Keratinocyte (primary cell): ENCODE measurements around the gene PAFAH1B2. TPM values are rescaled to one million over a fixed set of nuclear protein-coding genes. Genes with fewer than 3 reads are reported as not detected.
"Not testable (repeated sequence)": the region's sequence is repeated elsewhere in the genome, so short reads cannot be mapped to it uniquely, and the experiment has no call there.

Experiments
- DNase-seq: peaks from one replicate; pipeline ENCODE4 v3.0.0-alpha.2; 2011; ENCODE audit warnings: low read depth, missing footprints, low spot score
- FAIRE-seq: peaks from 2 replicates; lab custom pipeline; 2011; peaks lifted over from hg19 to GRCh38; lab: Jason Lieb, UNC
- H2AFZ ChIP-seq: 2 replicates; pipeline ENCODE4 v1.6.0; 2012; ENCODE audit warnings: low read length, control low read depth, inconsistent platforms; ENCODE audit not compliant: control insufficient read depth
- H3K27ac ChIP-seq: 2 replicates; pipeline ENCODE4 v1.5.1; 2011; ENCODE audit warnings: low read length; ENCODE audit not compliant: control insufficient read depth, insufficient read depth
- H3K27me3 ChIP-seq: 3 replicates; pipeline ENCODE4 v1.6.0; 2011; ENCODE audit warnings: low read length; ENCODE audit not compliant: control insufficient read depth, insufficient read depth; ENCODE audit errors: extremely low read depth
- H3K36me3 ChIP-seq, 2 experiments: 2 replicates in 1 of 2; 3 replicates in 1 of 2; pipeline ENCODE4 v1.5.1; 2011; ENCODE audit warnings: low read length in 2 of 2, mild to moderate bottlenecking in 1 of 2; ENCODE audit not compliant: control insufficient read depth in 2 of 2, insufficient read depth in 2 of 2; ENCODE audit errors: extremely low read depth in 1 of 2
- H3K4me1 ChIP-seq: 3 replicates; pipeline ENCODE4 v1.5.1; 2011; ENCODE audit warnings: low read length; ENCODE audit not compliant: control insufficient read depth, insufficient read depth; ENCODE audit errors: extremely low read depth
- H3K4me2 ChIP-seq: 3 replicates; pipeline ENCODE4 v1.6.0; 2011; ENCODE audit warnings: low read depth, low read length; ENCODE audit not compliant: control insufficient read depth, insufficient read depth; ENCODE audit errors: extremely low read depth
- H3K4me3 ChIP-seq, 3 experiments: fragments of 200-600 bp in 1 of 3; sonication (generic) in 1 of 3; 2 replicates in 2 of 3; 3 replicates in 1 of 3; pipeline ENCODE4 v1.5.1; 2011 to 2016; ENCODE audit warnings: low read length in 3 of 3, mild to moderate bottlenecking in 3 of 3, control low read depth in 2 of 3, inconsistent platforms in 1 of 3, low read depth in 1 of 3, mixed read lengths in 1 of 3, mixed run types in 1 of 3, moderate library complexity in 1 of 3; ENCODE audit not compliant: control insufficient read depth in 2 of 3, insufficient read depth in 2 of 3; ENCODE audit errors: extremely low read depth in 1 of 3
- H3K79me2 ChIP-seq: 2 replicates; pipeline ENCODE4 v1.6.0; 2012; ENCODE audit warnings: low read length; ENCODE audit not compliant: control insufficient read depth, insufficient read depth
- H3K9ac ChIP-seq: 3 replicates; pipeline ENCODE4 v1.6.0; 2011; ENCODE audit warnings: low read length; ENCODE audit not compliant: control insufficient read depth, insufficient read depth; ENCODE audit errors: extremely low read depth
- H3K9me1 ChIP-seq: 3 replicates; pipeline ENCODE4 v1.6.0; 2011; ENCODE audit warnings: low read length; ENCODE audit not compliant: control insufficient read depth, insufficient read depth; ENCODE audit errors: extremely low read depth
- H3K9me3 ChIP-seq: 2 replicates; pipeline ENCODE4 v1.5.1; 2012; ENCODE audit warnings: low read depth, low read length; ENCODE audit not compliant: control insufficient read depth
- H4K20me1 ChIP-seq: 3 replicates; pipeline ENCODE4 v1.6.0; 2011; ENCODE audit warnings: low read length; ENCODE audit not compliant: control insufficient read depth, insufficient read depth; ENCODE audit errors: extremely low read depth
- EZH2 ChIP-seq: IDR thresholded peaks from one replicate; pipeline ENCODE4 v1.6.1; 2012; ENCODE audit warnings: inconsistent platforms, mild to moderate bottlenecking, low read length, moderate library complexity
- dilution Hi-C: fragments of 300-500 bp; cut with MboI; formaldehyde crosslinking; loops from one replicate; pipeline ENCODE4 v1.7.0; 2020; ENCODE audit warnings: low sequenced_read_pairs; ENCODE audit not compliant: extremely low pct_ligation_motif_present
- polyA plus RNA-seq, 5 experiments: library from polyadenylated mRNA; depleted of rRNA in 3 of 5; stranded (reverse) in 3 of 5; stranded (forward) in 1 of 5; unstranded in 1 of 5; fragments of >200 nt; gene quantifications; 1 replicate in 1 of 5; 2 replicates in 3 of 5; 3 replicates in 1 of 5; pipeline versions ENCODE4 v1.2.1 to v1.2.3, GENCODE V29; 2011 to 2012; ENCODE audit warnings: missing spikeins in 2 of 5, low read depth in 1 of 5, low replicate concordance in 1 of 5
- TF ChIP-seq, protein P1 (sequence below), 3 experiments: IDR thresholded peaks in 1 of 3; conservative IDR thresholded peaks in 1 of 3; optimal IDR thresholded peaks in 1 of 3; 2 replicates in 2 of 3; 3 replicates in 1 of 3; pipeline versions ENCODE3 to v1.5.1; 2011; ENCODE audit warnings: low read length in 3 of 3, mild to moderate bottlenecking in 3 of 3, moderate library complexity in 2 of 3, control low read depth in 1 of 3, inconsistent platforms in 1 of 3; ENCODE audit not compliant: insufficient read depth in 2 of 3; ENCODE audit errors: extremely low read depth in 1 of 3

PAFAH1B2 gene
- polyA plus RNA-seq, 1 donor (not counting 4 experiments of a cell fraction or from before 2014, with no cell fraction given): 76.4 TPM

DNA sequence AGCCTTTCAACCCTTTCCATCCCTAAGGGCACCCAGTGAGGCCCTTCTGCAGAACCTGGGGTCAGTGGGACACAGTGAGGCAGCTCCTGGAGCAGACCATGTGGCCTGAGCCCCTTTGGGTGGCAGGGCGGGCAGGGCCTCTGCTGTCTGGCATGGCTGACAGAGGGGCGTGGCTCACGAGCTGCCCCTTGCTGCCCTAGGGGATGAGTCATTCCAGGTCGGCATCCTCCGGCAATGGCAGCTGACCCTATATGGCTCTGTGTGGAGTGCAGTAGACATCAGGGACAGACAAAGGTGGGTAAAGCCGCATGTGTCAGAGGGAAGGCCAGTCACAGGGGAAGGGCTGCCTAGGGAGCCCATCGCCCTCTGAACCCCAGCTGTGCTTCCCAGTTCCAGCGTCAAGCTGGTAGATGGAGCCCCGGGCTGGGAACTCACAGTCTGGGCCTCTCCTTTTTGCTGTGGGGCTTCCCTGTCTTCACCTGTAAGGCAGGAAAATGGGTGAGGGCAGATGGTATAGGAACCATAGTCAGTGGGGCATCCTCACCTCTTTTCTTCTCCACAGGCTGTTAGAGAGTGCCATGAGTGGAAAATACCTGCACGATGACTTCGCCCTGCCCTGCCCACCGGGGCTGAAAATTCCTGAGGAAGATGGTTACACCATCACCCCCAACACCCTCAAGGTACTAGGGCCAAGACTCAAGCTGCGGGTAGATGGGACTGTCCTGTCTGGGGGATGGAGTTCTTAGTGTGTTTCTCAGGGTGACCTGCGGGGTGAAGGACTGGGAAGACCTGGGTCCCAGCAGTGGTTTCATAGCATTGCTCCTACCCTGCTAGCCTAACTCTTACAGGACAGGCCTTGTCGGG lies 6.6 kb upstream of the PAFAH1B2 start:
- H3K4me2 ChIP-seq, dilution Hi-C loops, H3K4me3 ChIP-seq, H3K27me3 ChIP-seq, H3K36me3 ChIP-seq, H3K79me2 ChIP-seq, H3K9me1 ChIP-seq, H4K20me1 ChIP-seq, H3K4me1 ChIP-seq, DNase-seq, H3K27ac ChIP-seq, H3K9me3 ChIP-seq, H3K9ac ChIP-seq, H2AFZ ChIP-seq: not testable (repeated sequence)
- FAIRE-seq: peak; percentile 69

DNA sequence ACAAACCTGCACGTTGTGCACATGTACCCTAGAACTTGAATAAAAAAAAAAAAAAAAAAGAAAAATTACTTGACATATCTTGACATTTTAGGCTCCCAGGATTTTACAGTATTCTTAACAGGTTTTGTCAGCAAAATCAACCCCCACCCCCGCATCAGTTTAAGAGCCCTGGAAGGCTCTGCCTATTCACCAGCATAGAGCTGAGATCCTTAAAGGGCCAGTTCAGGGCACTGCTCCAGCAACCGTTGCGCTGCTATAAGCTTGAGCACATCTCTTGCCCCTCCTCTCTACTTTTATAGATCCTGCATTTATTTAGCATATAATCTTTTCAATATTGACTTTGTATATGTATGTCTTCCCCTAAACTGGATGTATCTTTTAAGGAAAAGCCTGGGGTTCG lies 697 bp upstream of the PAFAH1B2 start:
- peak overlapping the region; percentile 84 for H3K9ac ChIP-seq
- peaks cover 15% of the 10 kb centered on the region for H4K20me1 ChIP-seq
- dilution Hi-C loops: no loop called here
- TF ChIP-seq, protein P1, sequence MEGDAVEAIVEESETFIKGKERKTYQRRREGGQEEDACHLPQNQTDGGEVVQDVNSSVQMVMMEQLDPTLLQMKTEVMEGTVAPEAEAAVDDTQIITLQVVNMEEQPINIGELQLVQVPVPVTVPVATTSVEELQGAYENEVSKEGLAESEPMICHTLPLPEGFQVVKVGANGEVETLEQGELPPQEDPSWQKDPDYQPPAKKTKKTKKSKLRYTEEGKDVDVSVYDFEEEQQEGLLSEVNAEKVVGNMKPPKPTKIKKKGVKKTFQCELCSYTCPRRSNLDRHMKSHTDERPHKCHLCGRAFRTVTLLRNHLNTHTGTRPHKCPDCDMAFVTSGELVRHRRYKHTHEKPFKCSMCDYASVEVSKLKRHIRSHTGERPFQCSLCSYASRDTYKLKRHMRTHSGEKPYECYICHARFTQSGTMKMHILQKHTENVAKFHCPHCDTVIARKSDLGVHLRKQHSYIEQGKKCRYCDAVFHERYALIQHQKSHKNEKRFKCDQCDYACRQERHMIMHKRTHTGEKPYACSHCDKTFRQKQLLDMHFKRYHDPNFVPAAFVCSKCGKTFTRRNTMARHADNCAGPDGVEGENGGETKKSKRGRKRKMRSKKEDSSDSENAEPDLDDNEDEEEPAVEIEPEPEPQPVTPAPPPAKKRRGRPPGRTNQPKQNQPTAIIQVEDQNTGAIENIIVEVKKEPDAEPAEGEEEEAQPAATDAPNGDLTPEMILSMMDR (optimal IDR thresholded peaks at IDR 0.05 in 1 of 3, IDR thresholded peaks at IDR 0.05 in 1 of 3, conservative IDR thresholded peaks at IDR 0.05 in 1 of 3; ENCODE audit: extremely low read depth in 1 of 3, insufficient read depth in 2 of 3, low read length in 3 of 3): no peak
- TF ChIP-seq EZH2: no peak
- peak overlapping the region; percentile 99 for H3K4me2 ChIP-seq
- no peaks in the 10 kb centered on the region for H3K9me3 ChIP-seq
- H3K9me1 ChIP-seq: peaks cover 3% of the 10 kb centered on the region
- FAIRE-seq (no peak), DNase-seq (no peak)
- peak overlapping the region; percentile 93 for H3K27ac ChIP-seq
- H3K4me1 ChIP-seq: peaks cover 10% of the 10 kb centered on the region
- H2AFZ ChIP-seq: peak overlapping the region; percentile 96
- peaks cover 4 to 7% of the 10 kb centered on the region in 2 experiments for H3K36me3 ChIP-seq
- H3K4me3 ChIP-seq: peak overlapping the region; percentile 63 to 77 (median 71)
- no peaks in the 10 kb centered on the region for H3K27me3 ChIP-seq
- H3K79me2 ChIP-seq: peaks cover 43% of the 10 kb centered on the region
